ENCODE results near the gene DENR. TPM values are rescaled to one million over a fixed set of nuclear protein-coding genes. Genes with fewer than 3 reads are reported as not detected.
A peak's percentile ranks its signal among the peaks of the same experiment; 100 is the strongest.
"Not testable (repeated sequence)": the region's sequence is repeated elsewhere in the genome, so short reads cannot be mapped to it uniquely, and the experiment has no call there.

The DENR gene, protein sequence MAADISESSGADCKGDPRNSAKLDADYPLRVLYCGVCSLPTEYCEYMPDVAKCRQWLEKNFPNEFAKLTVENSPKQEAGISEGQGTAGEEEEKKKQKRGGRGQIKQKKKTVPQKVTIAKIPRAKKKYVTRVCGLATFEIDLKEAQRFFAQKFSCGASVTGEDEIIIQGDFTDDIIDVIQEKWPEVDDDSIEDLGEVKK
- total RNA-seq (2022), result 83.2 and 83.8 TPM in 2 replicates
- Bru-seq, nascent RNA, result percentile 94 among the genes with signal in this experiment
- BruChase-seq, experiment 1, labeled RNA remaining after a 2-hour chase, result percentile 96 among the genes with signal in this experiment
- percentile 98 among the genes with signal in this experiment for BruChase-seq, experiment 2, labeled RNA remaining after a 6-hour chase
- long read RNA-seq, partial matches to known transcripts, result 0 of 19 reads
- long read RNA-seq, other reads (novel, unspliced or antisense), result 19 of 19 reads

DNA sequence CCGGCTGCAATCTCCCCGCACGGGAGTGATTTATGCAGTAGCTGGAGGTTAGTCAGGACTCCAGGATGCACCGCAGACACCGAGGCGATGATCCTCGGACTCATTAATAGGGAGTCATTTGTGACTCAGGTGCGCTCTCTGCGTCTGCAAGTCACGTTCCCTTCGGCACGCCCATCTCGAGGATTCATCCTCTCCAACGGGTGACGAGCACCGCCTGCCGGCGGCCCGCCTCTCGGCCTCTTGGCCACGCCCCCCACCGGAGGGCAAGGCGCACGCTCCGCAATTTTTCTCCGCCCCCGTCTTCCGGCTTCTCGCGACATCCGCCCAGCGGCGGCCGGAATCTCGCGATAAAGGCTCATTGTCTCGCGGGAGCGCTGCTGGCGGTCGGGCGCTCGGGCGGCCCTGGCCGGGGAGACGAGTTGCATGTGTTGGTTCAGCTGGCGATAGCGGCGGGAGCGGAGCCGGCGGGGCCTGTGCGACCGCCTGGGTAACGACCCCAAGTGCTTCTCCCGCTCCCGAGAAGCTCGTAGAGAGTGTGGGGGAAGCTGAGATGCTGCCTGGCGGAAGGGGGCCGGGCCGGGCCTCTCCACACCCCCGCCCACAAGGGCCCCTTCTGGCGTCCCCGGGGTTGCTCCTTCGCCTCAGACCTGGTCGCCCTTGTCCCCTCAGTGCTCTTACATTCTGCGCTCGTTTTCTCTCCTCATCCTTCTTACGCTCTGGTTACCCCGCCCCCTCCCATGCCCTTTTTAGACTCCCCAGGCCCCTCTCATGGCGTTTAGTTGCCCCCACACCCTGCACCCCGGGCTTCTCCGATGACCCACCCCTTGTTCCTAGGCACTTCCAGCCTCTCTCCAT lies at the start of gene DENR:
TSS of gene DENR (plus strand) at position 361 of the 855 bp plus-strand sequence. CDS start 878 bp downstream, outside the sequence.
- intact Hi-C loops (cut with micrococcal nuclease; ENCODE audit: unreplicated experiment), result loop anchor here (1.0 to 5.0 kb wide), 3 partner anchors 75 to 226 kb away; partner anchors contain the start of genes KNTC1 and RSRC2
- ChIA-PET POLR2A (no interaction called here), CTCF (interaction anchor here (0.9 to 2.1 kb wide), 4 partner anchors 92 to 346 kb away, joined by 3 to 17 read pairs (median 4); no protein-coding TSS in a partner anchor)
- Histone ChIP-seq H3K4me1 (peaks cover 31% of the 10 kb centered on the region), H3K9me3 (no peaks in the 10 kb centered on the region), H3K4me3 (ENCODE audit: low read depth, low read length) (peak within 1 kb of the TSS; percentile 69), H3K27me3 (replicated peaks; ENCODE audit: control insufficient read depth, insufficient read depth, low read length) (no peaks in the 10 kb centered on the region), H3K36me3 (ENCODE audit: control insufficient read depth, insufficient read depth, low read length) (no peaks in the 10 kb centered on the region)
- BruUV-seq (replicated peaks), result no TSS peak
- Mint-ChIP-seq H3K9me3 (ENCODE audit: unreplicated experiment) (no peaks in the 10 kb centered on the region), H3K4me3 (ENCODE audit: unreplicated experiment) (peak within 1 kb of the TSS; percentile 97), H3K27ac (ENCODE audit: unreplicated experiment) (peak within 1 kb of the TSS; percentile 93), H3K4me1 (ENCODE audit: low read depth, unreplicated experiment) (peaks cover 37% of the 10 kb centered on the region), H3K27me3 (ENCODE audit: insufficient read depth, unreplicated experiment) (no peaks in the 10 kb centered on the region), H3K36me3 (ENCODE audit: insufficient read depth, unreplicated experiment) (peaks cover 49% of the 10 kb centered on the region)
- DNase-seq, result peak; percentile 98 to 99
- peak; percentile 78 to 93 for TF ChIP-seq CTCF (IDR thresholded peaks at IDR 0.05; ENCODE audit: insufficient read depth in 1 of 2, low read depth in 1 of 2, low read length in 1 of 2, severe bottlenecking in 1 of 2, unreplicated experiment in 1 of 2)

DNA sequence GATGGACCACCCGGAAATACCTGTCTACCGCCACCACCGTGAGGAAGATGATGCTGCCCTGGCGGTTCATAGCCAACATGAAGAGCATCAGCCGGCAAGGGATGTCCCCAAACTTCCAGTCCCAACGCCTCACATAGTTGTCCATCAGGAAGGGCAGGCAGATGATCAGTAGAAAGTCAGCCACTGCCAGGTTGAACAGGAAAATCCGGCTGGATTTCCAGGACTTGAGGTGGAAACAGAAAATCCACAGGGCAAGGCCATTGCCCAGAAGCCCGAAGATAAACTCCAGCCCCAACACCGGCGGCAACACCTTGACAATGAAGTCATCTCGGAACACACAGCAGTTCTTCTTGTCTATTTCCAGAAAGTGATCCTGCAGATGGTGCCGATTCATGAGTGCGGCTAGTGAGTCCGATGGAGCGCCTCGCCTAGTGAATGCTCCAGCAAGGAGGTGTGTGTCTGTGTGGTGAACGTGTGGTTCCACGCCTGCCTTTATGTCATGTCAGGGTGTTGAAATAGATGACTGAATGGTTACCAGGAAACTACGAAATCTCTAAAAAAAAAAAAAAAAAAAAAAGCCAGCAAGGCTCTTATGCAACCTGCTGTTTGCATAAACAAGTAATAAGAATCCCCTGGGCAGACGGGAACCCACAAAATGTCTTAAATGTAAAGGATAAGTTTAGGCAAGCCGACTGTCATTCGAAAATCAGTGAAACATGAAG lies 49.6 kb upstream of the DENR start, which contains the start of gene HCAR2:
TSS of gene HCAR2 (minus strand) at position 468 of the 722 bp plus-strand sequence. CDS start at position 394, 74 bp downstream.
- H3K9me3 ChIP-seq; H3K27me3 ChIP-seq (replicated peaks; ENCODE audit: control insufficient read depth, insufficient read depth, low read length); H3K27ac Mint-ChIP-seq (ENCODE audit: unreplicated experiment); H3K4me1 Mint-ChIP-seq (ENCODE audit: low read depth, unreplicated experiment); H3K9me3 Mint-ChIP-seq (ENCODE audit: unreplicated experiment); H3K4me3 ChIP-seq (ENCODE audit: low read depth, low read length); H3K36me3 Mint-ChIP-seq (ENCODE audit: insufficient read depth, unreplicated experiment); H3K36me3 ChIP-seq (ENCODE audit: control insufficient read depth, insufficient read depth, low read length); DNase-seq; H3K4me3 Mint-ChIP-seq (ENCODE audit: unreplicated experiment); intact Hi-C loops (cut with micrococcal nuclease; ENCODE audit: unreplicated experiment); H3K4me1 ChIP-seq; POLR2A ChIA-PET; BruUV-seq (replicated peaks); H3K27me3 Mint-ChIP-seq (ENCODE audit: insufficient read depth, unreplicated experiment); CTCF ChIA-PET: not testable (repeated sequence)

- H3K27ac Mint-ChIP-seq (ENCODE audit: unreplicated experiment); H3K9me3 Mint-ChIP-seq (ENCODE audit: unreplicated experiment); H3K27me3 ChIP-seq (replicated peaks; ENCODE audit: control insufficient read depth, insufficient read depth, low read length); H3K36me3 ChIP-seq (ENCODE audit: control insufficient read depth, insufficient read depth, low read length); H3K4me3 Mint-ChIP-seq (ENCODE audit: unreplicated experiment); CTCF ChIA-PET; H3K4me1 ChIP-seq; DNase-seq; H3K4me3 ChIP-seq (ENCODE audit: low read depth, low read length); H3K9me3 ChIP-seq; H3K4me1 Mint-ChIP-seq (ENCODE audit: low read depth, unreplicated experiment); BruUV-seq (replicated peaks); intact Hi-C loops (cut with micrococcal nuclease; ENCODE audit: unreplicated experiment); POLR2A ChIA-PET; H3K27me3 Mint-ChIP-seq (ENCODE audit: insufficient read depth, unreplicated experiment); H3K36me3 Mint-ChIP-seq (ENCODE audit: insufficient read depth, unreplicated experiment): not testable (repeated sequence)
These were observed 48.8 kb upstream of the DENR start for GRCh38 chr12:122703841-122704240.

- H3K4me3 Mint-ChIP-seq (ENCODE audit: unreplicated experiment); H3K4me3 ChIP-seq (ENCODE audit: low read depth, low read length); H3K9me3 ChIP-seq; H3K27ac Mint-ChIP-seq (ENCODE audit: unreplicated experiment); BruUV-seq (replicated peaks); H3K9me3 Mint-ChIP-seq (ENCODE audit: unreplicated experiment); intact Hi-C loops (cut with micrococcal nuclease; ENCODE audit: unreplicated experiment); H3K27me3 ChIP-seq (replicated peaks; ENCODE audit: control insufficient read depth, insufficient read depth, low read length); POLR2A ChIA-PET; H3K36me3 Mint-ChIP-seq (ENCODE audit: insufficient read depth, unreplicated experiment); CTCF ChIA-PET; H3K27me3 Mint-ChIP-seq (ENCODE audit: insufficient read depth, unreplicated experiment); H3K36me3 ChIP-seq (ENCODE audit: control insufficient read depth, insufficient read depth, low read length); DNase-seq: not testable (repeated sequence)
- peaks cover 18% of the 10 kb centered on the region for H3K4me1 Mint-ChIP-seq (ENCODE audit: low read depth, unreplicated experiment)
- H3K4me1 ChIP-seq, result peaks cover 15% of the 10 kb centered on the region; the same call in 1 of the 2 replicates
These were observed 43.3 kb upstream of the DENR start for GRCh38 chr12:122709287-122709686.

- BruUV-seq (replicated peaks); H3K27me3 Mint-ChIP-seq (ENCODE audit: insufficient read depth, unreplicated experiment); H3K9me3 Mint-ChIP-seq (ENCODE audit: unreplicated experiment); intact Hi-C loops (cut with micrococcal nuclease; ENCODE audit: unreplicated experiment); H3K27me3 ChIP-seq (replicated peaks; ENCODE audit: control insufficient read depth, insufficient read depth, low read length); H3K9me3 ChIP-seq; CTCF ChIA-PET; H3K4me3 ChIP-seq (ENCODE audit: low read depth, low read length); H3K36me3 ChIP-seq (ENCODE audit: control insufficient read depth, insufficient read depth, low read length); POLR2A ChIA-PET; H3K36me3 Mint-ChIP-seq (ENCODE audit: insufficient read depth, unreplicated experiment): not testable (repeated sequence)
- peak; percentile 20 to 67 for DNase-seq
- Mint-ChIP-seq H3K4me1 (ENCODE audit: low read depth, unreplicated experiment) (peaks cover 18% of the 10 kb centered on the region), H3K27ac (ENCODE audit: unreplicated experiment) (peak overlapping the region; percentile 82), H3K4me3 (ENCODE audit: unreplicated experiment) (peak overlapping the region; percentile 51)
- peaks cover 15% of the 10 kb centered on the region; the same call in 1 of the 2 replicates for H3K4me1 ChIP-seq
These were observed 42.3 kb upstream of the DENR start for GRCh38 chr12:122710341-122710740.
